HG03159 (cell line): ENCODE data around the gene YAF2.
"Not testable (repeated sequence)": the region's sequence is repeated elsewhere in the genome, so short reads cannot be mapped to it uniquely, and the experiment has no call there.

Source experiments
- ATAC-seq: cut with Tn5 transposase; IDR thresholded peaks from one replicate; pipeline ENCODE4 v1.9.1; 2021; ENCODE audit warnings: mild to moderate bottlenecking, moderate library complexity; ENCODE audit not compliant: unreplicated experiment

Gene YAF2

DNA sequence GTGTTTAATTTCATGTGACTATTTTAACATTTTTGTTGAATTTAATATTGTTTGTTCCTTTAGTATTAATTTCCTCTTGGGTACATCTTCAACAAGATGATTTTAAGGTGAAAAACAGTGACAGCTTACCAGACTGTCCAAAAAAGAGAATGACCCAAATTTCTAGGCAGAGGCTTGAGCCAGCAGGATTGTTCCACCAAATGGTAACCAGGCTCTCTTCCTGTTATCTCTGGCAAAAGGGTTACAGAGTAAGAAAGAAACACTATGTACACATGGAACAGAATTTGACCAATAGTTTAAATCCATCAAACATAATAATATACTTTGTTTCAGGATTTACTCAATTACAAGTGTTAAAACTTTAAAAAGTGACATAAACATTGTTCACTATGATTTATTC, 39.0 kb downstream of the YAF2 start:
- ATAC-seq: no peak

GRCh38 chr12:42196723-42197603, 41.1 kb downstream of the YAF2 start:
- ATAC-seq: no peak

- no peak for ATAC-seq
These were observed 45.4 kb downstream of the YAF2 start for GRCh38 chr12:42192686-42193085.

- no peak for ATAC-seq
These were observed 45.8 kb downstream of the YAF2 start for GRCh38 chr12:42192258-42192657.

DNA sequence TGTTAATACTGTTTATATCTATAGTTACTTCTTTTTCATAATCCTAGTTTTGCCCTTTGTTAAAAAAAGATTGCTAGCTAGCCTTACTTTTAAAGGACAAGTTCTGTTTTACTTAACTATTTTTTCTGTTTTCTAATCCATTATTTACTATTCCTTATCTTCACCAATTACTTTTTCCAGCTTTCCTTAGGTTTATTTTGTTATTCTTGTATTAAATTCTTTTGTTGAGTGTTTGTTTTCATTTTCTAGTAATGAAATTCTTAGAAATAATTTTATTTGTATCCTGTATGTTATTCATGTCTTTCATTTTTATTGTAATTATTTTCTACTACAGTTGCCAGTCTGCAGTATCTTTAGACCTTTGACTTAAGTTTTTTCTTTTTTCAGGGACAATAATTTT, 47.7 kb downstream of the YAF2 start:
- ATAC-seq: no peak

- not testable (repeated sequence) for ATAC-seq
These were observed 49.8 kb downstream of the YAF2 start for GRCh38 chr12:42188275-42188674.

DNA sequence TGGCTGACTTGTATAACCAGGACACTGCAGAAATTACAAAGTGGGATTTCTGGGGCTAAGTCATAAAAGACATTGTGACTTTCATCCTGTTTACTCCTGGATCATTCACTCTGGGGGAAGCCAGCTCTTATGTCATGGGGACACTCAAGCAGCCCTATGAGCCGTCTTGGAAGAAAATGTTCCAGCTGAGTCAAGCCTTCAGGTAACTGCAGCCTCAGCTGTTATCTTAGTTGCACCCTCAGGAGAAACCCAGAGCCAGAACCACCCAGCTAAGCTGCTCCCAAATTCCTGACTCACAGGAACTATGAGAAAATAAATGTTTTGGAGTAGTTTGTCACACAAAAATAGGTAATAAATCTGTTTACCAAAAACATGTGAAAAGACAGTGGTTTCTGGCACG, 50.2 kb downstream of the YAF2 start:
- ATAC-seq: no peak

GRCh38 chr12:42186793-42187192, 51.3 kb downstream of the YAF2 start:
- no peak for ATAC-seq

GRCh38 chr12:42182394-42182793, 55.7 kb downstream of the YAF2 start:
- ATAC-seq: no peak

DNA sequence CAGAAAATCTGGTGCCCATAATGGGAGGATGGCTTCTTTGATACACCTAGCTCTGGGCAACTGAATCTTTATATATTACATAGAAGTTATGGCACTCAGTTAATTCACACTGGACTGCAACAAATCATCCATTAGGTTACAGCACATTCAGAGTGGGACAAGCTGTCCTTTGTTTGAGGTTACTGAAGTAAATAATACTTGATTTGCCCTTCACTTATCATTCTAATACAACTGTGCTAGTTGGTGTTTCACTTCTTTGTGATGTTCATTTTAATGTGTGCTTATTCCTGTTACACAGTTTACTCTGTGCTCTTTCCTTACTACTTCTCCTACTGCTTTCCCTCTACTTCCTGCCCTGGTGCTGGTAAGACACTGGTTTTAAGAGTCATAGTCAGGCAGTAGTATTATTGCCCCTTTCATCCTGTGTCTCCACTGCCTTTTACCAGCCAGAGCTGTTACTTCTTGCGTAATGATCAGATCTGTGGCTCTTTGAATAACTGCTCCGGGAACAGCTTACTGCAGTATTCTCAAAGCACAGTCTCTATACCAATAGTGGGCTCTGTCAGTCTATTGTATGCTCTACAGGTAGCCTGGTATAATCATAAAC, 57.0 kb downstream of the YAF2 start:
- no peak for ATAC-seq

- ATAC-seq: no peak
These were observed 59.9 kb downstream of the YAF2 start for GRCh38 chr12:42178101-42178500.

- ATAC-seq: no peak
These were observed 63.1 kb downstream of the YAF2 start for GRCh38 chr12:42174978-42175377.

- ATAC-seq: no peak
These were observed 64.0 kb downstream of the YAF2 start for GRCh38 chr12:42173961-42174521.

DNA sequence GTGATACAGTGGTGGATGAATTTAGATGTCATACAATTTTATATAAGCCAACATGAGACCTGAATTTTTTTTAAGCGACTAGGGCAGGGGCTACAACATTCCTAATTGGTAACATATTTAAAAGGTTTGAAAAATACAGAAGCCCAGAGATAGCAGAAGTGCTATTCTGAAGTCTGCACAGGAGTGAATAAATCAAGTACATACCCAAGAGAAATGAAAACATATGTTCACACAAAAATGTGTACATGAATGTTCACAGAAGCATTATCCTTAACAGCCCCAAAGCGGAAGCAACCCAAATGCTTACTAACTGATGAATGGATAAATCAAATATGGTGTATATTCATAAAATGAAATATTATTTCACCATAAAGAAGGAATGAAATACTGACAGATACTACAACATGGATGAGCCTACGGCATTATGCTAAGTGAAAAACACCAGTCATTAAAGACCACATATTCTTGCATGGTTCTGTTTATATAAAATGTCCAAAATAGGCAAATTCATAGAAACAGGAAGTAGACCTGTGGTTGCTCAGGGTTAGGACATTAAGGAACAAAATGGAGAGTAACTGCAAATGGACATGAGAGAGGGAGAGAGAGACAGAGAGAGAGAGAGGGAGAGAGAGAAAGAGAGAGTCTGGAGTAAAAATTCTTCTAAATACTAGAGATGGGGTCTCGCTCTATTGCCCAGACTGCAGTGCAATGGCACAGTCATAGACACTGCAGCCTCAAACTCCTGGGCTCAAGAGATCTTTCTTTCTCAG, 65.4 kb downstream of the YAF2 start:
- no peak for ATAC-seq

DNA sequence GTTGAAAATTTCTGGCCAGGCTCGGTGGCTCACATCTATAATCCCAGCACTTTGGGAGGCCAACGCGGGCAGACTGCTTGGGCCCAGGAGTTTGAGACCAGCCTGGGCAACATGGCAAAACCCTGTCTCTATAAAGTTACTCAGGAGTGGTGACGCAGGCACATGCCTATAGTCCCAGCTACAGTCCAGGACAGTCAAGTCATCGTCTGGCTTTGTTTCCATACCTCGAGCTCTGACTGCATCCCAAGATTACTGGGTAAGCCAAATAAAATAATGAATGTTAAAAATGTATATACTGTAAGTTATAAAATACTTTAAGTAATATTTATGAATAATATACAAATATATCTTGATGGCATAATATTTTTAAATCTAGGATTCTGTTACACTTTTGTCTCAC, 70.3 kb downstream of the YAF2 start:
- ATAC-seq: no peak

- ATAC-seq: no peak
These were observed 71.5 kb downstream of the YAF2 start for GRCh38 chr12:42166501-42166900.

DNA sequence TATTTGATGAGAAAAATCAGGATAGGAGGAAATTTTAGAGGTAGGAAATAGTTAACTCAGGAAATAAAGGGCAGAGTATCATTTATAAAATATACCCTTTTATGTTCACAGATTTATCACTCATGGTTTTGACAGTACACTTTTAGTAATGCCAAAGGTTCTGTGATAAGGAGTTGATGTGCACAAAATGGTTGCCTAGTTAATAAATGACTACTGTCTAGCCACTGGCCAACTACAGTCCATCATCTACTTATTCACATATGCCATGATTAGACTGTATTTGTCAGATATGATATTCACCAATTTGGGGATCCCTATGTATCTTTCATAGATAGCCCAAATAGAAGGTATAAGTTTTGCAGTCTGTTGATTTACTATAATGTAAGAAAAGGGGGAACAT, 74.1 kb downstream of the YAF2 start:
- ATAC-seq: no peak

GRCh38 chr12:42162965-42163364, 75.1 kb downstream of the YAF2 start:
- ATAC-seq: no peak

- no peak for ATAC-seq
These were observed 75.9 kb downstream of the YAF2 start for GRCh38 chr12:42162193-42162592.

- no peak for ATAC-seq
These were observed 76.5 kb downstream of the YAF2 start for GRCh38 chr12:42161529-42161928.

DNA sequence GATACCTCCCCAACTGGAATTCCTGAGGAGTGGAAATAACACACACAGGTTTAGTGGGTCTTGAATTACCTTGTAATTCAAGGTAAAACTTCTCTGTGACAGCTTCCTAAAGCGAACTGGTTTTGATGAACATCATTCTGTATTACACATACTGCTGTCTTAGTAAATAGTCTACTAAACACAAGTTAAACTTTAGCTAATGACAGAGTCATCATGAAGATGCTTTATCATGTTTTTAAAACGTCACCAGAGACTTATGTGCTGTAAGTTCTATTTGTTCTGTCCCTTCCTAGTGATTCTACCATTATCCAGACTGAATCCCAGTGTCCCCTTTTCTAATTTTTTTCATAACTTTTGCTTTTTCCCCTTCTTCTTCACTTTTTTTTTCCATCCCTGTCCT, 81.8 kb downstream of the YAF2 start:
- no peak for ATAC-seq
